ENCODE data around the gene CETP. TPM values are rescaled to one million over a fixed set of nuclear protein-coding genes. Genes with fewer than 3 reads are reported as not detected.

The CETP gene
- total and polyA plus RNA-seq, 2 of the 8 experiments (the other 6 are each of a cell fraction or from before 2014, with no cell fraction given), result not detected

GRCh38 chr16:56950051-56950450 lies 11.7 kb upstream of the CETP start:
- Histone ChIP-seq H3K4ac (replicated peaks; ENCODE audit: insufficient read length, low read depth, low read length) (no peak overlapping the region), H3K9me3 (ENCODE audit: insufficient read depth in 2 of 2, low read depth in 1 of 2, low read length in 1 of 2) (no peaks in the 10 kb centered on the region), H3K23me2 (ENCODE audit: low read depth, low read length) (no peaks in the 10 kb centered on the region), H3K79me1 (ENCODE audit: low read depth, low read length) (no peaks in the 10 kb centered on the region), H4K20me1 (replicated peaks in 1 of 2; ENCODE audit: control insufficient read depth in 1 of 2, insufficient read depth in 2 of 2, low read length in 2 of 2) (peaks cover 0 to 2% of the 10 kb centered on the region in 2 experiments), H3K56ac (replicated peaks; ENCODE audit: insufficient read length, low read depth, low read length) (no peak overlapping the region), H2BK15ac (ENCODE audit: low read length) (no peak overlapping the region), H3K18ac (ENCODE audit: extremely low read depth, low read length) (no peak overlapping the region), H3K4me1 (replicated peaks in 1 of 4; ENCODE audit: control insufficient read depth in 3 of 4, insufficient read depth in 4 of 4, low read length in 3 of 4) (no peaks in the 10 kb centered on the region), H3K9ac (replicated peaks in 1 of 4; ENCODE audit: extremely low read depth in 1 of 4, low read depth in 3 of 4, low read length in 3 of 4) (no peak overlapping the region), H2BK12ac (ENCODE audit: low read depth, low read length) (no peak overlapping the region), H4K91ac (replicated peaks; ENCODE audit: insufficient read length, low read length) (no peak overlapping the region), H4K5ac (ENCODE audit: insufficient read length, low read depth, low read length) (no peak overlapping the region), H2BK120ac (replicated peaks; ENCODE audit: low read depth, low read length) (no peak overlapping the region), H2AK5ac (ENCODE audit: low read depth, low read length) (no peak overlapping the region), H3K14ac (ENCODE audit: insufficient read length) (no peak overlapping the region), H3K27me3 (replicated peaks in 1 of 4; ENCODE audit: control insufficient read depth in 3 of 4, extremely low read depth in 1 of 4, insufficient read depth in 3 of 4, low read length in 3 of 4) (no peaks in the 10 kb centered on the region), H2AFZ (ENCODE audit: low read length) (no peak overlapping the region), H3K79me2 (ENCODE audit: control insufficient read depth in 1 of 2, insufficient read depth in 2 of 2, low read length in 2 of 2) (no peaks in the 10 kb centered on the region), H3K23ac (ENCODE audit: insufficient read length) (no peak overlapping the region), H2BK20ac (ENCODE audit: low read length) (no peak overlapping the region), H2BK5ac (ENCODE audit: low read depth, low read length) (no peak overlapping the region), H3K4me2 (ENCODE audit: insufficient read depth in 1 of 2, low read depth in 2 of 2, low read length in 2 of 2) (no peak overlapping the region), H3K27ac (ENCODE audit: low read depth, low read length) (no peak overlapping the region), H4K8ac (ENCODE audit: extremely low read depth, insufficient read depth, low read length) (no peak overlapping the region), H3K36me3 (ENCODE audit: control insufficient read depth in 2 of 4, insufficient read depth in 4 of 4, low read length in 3 of 4) (peaks cover 0 to 4% (median 2%) of the 10 kb centered on the region in 4 experiments; a peak in 2 of 8 replicates), H3K4me3 (ENCODE audit: extremely low read depth in 1 of 4, insufficient read depth in 2 of 4, low read depth in 3 of 4, low read length in 4 of 4) (no peak overlapping the region)
- ChIA-PET POLR2A (ENCODE audit: partially characterized antibody) (interaction anchor here (0.6 to 2.4 kb wide), 3 partner anchors 8 to 100 kb away, joined by 3 to 15 read pairs (median 6); no protein-coding TSS in a partner anchor), CTCF (ENCODE audit: partially characterized antibody) (interaction anchor here (0.6 to 5.4 kb wide), 10 partner anchors 9 to 1196 kb away, joined by 3 to 37 read pairs (median 4); partner anchors contain the start of gene SLC12A3)
- DNase-seq (ENCODE audit: low read depth in 1 of 2, low spot score in 2 of 2), result no peak
- WGBS, 2 experiments (ENCODE audit: extremely low coverage in 1 of 2, insufficient coverage in 1 of 2, insufficient read length in 1 of 2, insufficient replicate concordance in 2 of 2, low coverage in 1 of 2, low lambda C conversion rate in 2 of 2, missing lambda C conversion rate in 1 of 2), result 83% methylated on average over 4 of the region's 4 CpGs; no CpG with 5 or more reads in 1 of the 2 experiments
- no peak for FAIRE-seq
- no peak for TF ChIP-seq KDM1A (IDR thresholded peaks at IDR 0.05; ENCODE audit: borderline replicate concordance, low read length)
- TF ChIP-seq SP4 (IDR thresholded peaks at IDR 0.05; ENCODE audit: low read length), result no peak
- no peak for TF ChIP-seq KDM4A (IDR thresholded peaks at IDR 0.05; ENCODE audit: low read depth, low read length, severe bottlenecking)
- no peak for TF ChIP-seq BCL11A (IDR thresholded peaks at IDR 0.05; ENCODE audit: low read depth in 2 of 2, low read length in 2 of 2)
- no peak for TF ChIP-seq ZNF274 (IDR thresholded peaks at IDR 0.05; ENCODE audit: borderline replicate concordance, extremely low read depth, low read length)
